ENCODE results near the gene P3H4. TPM values are rescaled to one million over a fixed set of nuclear protein-coding genes. Genes with fewer than 3 reads are reported as not detected.

P3H4 gene, protein sequence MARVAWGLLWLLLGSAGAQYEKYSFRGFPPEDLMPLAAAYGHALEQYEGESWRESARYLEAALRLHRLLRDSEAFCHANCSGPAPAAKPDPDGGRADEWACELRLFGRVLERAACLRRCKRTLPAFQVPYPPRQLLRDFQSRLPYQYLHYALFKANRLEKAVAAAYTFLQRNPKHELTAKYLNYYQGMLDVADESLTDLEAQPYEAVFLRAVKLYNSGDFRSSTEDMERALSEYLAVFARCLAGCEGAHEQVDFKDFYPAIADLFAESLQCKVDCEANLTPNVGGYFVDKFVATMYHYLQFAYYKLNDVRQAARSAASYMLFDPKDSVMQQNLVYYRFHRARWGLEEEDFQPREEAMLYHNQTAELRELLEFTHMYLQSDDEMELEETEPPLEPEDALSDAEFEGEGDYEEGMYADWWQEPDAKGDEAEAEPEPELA
- 52.4 and 54.5 TPM in 2 replicates for total RNA-seq

DNA sequence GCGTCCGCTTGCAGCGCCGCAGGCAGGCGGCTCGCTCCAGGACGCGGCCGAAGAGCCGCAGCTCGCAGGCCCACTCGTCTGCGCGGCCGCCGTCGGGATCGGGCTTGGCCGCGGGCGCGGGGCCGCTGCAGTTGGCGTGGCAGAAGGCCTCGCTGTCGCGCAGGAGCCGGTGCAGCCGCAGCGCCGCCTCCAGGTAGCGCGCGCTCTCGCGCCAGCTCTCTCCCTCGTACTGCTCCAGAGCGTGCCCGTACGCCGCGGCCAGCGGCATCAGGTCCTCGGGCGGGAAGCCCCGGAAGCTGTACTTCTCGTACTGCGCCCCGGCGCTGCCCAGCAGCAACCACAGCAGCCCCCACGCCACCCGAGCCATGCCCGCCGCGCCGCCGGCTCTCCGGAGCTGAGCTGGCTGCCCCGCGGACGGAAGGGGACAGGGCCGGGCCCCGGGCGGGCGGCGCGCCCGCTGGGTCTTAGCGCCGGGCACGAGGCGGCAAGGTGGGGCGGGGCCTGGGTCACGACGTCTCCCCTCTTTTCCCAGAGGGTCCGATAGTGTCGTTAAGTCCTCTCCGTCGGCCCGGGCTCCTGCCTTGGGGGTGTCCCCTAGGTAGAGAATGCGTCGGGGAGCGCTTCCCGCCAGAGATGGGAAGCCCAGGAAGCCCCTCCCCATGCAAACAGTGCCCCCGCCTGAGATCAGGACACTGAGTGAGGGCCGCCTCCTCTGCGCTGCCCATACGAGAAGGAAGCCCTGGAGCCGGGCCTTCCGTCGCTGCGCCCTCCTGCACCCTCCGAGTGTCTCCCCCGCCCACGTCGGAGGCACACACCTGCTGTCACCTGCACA, at the start of gene P3H4:
Gene P3H4 (minus strand): TSS at position 401 of the 832 bp plus-strand sequence. CDS start 34 bp downstream, at position 367.

DNA sequence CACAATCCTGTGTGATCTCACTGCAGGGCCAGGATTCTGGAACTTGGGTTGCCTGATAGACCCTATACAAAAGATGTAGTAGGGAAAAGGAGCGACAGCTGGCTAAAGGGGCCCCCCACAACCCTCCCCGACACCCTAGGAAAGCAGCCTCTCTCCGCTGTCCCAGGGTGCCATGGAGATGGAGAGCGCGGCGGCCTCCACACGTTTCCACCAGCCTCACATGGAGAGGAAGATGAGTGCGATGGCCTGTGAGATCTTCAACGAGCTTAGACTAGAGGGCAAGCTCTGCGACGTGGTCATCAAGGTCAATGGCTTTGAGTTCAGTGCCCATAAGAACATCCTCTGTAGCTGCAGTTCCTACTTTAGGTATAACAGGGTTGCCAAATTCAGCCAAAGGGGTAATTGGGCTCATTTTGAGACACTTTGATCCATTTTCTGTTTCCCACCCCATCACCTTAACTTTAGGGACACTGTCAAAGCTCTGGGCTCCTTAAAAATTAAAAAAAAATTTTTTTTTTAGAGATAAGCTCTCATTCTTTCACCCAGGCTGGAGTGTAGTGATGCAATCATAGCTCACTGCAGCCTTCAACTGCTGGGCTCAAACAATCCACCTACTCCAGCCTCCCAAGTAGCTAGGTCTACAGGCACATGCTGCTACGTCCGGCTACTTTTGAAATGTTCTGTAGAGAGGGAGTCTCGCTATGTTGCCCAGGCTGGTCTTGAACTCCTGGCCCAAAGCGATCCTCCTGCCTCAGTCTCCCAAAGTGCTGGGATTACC, 26.2 kb upstream of the P3H4 start, which contains the start of gene KLHL10:
Gene KLHL10 (plus strand): TSS at position 65 of the 778 bp plus-strand sequence. CDS start 108 bp downstream, at position 173.

DNA sequence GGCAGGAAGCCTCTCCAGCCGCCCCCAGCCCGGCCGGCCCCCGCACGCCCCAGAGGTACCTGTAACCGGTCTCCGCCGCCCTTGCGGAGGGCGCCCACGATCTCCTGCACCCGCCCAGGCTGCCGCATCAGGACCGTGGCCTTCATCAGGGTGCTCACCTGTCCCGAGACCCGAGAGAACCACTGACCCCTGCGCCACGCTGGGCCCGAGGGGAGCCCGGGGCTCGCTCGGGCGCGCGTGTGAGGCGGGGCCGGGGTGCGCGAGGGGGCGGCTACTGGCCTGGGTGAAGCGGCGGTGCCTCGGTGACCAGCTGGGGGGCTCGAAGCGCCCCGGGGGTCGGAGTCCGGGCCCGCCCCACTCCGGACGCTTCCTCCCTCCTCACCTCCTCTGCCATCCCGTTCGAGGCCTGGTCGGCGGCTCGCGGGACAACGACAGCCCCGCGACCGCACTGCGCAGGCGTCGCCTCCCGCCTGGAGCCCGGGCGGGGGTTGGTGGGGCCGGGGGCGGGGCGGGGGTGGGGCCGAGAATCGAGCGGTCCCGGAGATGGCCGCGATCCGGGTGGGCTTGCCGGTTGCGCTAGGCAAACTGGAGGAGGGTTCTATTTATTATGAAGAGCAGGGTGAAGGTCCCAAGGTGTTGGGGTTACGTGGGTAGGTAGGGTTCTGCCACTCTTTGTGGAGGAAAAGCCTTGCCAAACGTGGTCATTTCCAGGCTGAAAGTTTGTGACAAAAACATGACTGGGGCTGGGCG, 24.2 kb upstream of the P3H4 start, which contains the start of gene NT5C3B:
Gene NT5C3B (minus strand): TSS at position 433 of the 750 bp plus-strand sequence. CDS start 39 bp downstream, at position 394.

DNA sequence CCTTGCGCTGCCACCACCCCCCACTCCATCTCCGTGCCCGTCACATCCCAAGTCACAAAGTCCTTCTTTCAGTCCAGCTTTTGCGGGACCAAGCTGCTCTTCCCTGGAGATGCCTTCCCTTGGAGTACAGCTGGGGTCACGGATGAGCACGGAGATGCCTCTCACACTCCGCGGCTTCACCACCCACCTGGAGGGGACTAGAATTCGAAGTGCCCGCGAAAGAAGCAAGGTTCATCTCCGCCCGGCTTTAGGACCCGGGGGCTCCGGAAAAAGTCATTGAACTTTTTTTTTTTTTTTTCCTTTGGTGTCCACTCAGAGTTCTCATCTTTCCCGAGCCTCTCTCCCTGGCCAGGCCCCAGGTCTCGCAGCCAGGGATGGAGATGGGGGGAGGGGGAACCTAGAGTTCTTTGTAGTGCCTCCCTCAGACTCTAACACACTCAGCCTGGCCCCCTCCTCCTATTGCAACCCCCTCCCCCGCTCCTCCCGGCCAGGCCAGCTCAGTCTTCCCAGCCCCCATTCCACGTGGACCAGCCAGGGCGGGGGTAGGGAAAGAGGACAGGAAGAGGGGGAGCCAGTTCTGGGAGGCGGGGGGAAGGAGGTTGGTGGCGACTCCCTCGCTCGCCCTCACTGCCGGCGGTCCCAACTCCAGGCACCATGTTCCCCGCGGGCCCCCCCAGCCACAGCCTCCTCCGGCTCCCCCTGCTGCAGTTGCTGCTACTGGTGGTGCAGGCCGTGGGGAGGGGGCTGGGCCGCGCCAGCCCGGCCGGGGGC, 817 bp upstream of the P3H4 start, which contains the start of gene FKBP10:
Gene FKBP10 (plus strand): TSS at position 624 of the 771 bp plus-strand sequence. CDS start 31 bp downstream, at position 655.

DNA sequence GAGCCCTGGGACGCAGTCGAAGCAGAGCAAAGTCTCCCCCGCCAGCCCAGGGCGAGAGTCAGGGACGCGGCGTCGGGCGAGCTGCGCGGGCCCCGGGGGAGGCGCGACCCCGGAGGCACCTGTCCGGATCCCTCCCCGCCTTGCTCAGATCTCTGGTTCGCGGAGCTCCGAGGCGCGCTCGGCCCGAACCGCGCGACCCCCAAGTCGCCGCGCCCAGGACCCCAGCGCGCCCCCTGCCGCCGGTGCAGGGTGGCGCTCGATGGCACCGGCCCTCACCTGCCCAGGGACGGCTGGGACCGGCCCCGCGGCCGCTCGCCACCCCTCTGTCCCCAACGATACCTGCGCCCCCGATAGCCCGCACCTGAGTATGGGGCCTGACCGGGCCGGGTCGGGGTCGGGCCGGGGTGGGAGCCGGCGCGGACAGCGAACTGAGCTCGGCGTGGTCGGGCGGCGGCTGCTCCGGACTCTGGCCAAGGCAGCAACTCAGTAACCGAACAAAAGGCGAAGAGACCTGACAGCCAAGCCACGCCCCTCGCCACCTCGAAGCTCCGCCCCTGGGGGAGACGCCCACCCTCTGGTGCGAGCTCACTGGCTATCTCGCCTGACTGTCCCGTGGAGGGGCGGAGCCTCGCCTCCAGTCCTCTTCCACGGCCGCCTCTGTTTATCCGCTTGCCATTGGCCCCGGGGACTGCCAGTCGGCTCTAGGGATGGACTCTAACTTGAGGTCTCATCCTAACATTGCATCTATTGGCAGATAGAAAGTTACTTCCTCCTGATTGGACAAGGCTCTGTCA, 25.3 kb downstream of the P3H4 start, which contains the start of gene JUP:
Gene JUP (minus strand): TSS at position 485 of the 794 bp plus-strand sequence. CDS start 14,857 bp downstream, outside the sequence.

Other genes with a start within 250 kb of the P3H4 start
- not detected in 2 replicates for gene KRT9, start 239.9 kb downstream of the P3H4 start, total RNA-seq
- 0.34 TPM in 1 of 2 replicates, not detected in the other for gene KRT14, start 225.1 kb downstream of the P3H4 start, total RNA-seq
- not detected in 2 replicates for gene KRT16, start 199.2 kb downstream of the P3H4 start, total RNA-seq
- gene KRT17, start 187.4 kb downstream of the P3H4 start, total RNA-seq: 7.1 and 9.5 TPM in 2 replicates
- gene EIF1, start 123.1 kb downstream of the P3H4 start, total RNA-seq: 315 and 385 TPM in 2 replicates
- not detected in 2 replicates for gene GAST, start 99.6 kb downstream of the P3H4 start, total RNA-seq
- gene HAP1, start 77.3 kb downstream of the P3H4 start, total RNA-seq: not detected in 2 replicates
- gene JUP, start 25.2 kb downstream of the P3H4 start, total RNA-seq: 22.5 and 23.7 TPM in 2 replicates
- gene FKBP10, start 1.1 kb upstream of the P3H4 start, total RNA-seq: 395 and 437 TPM in 2 replicates
- gene NT5C3B, start 24.3 kb upstream of the P3H4 start, total RNA-seq: 47.2 and 58.6 TPM in 2 replicates
- not detected in 2 replicates for gene KLHL10, start 25.9 kb upstream of the P3H4 start, total RNA-seq
- 16.5 and 18.0 TPM in 2 replicates for gene KLHL11, start 53.5 kb upstream of the P3H4 start, total RNA-seq
- 185 and 187 TPM in 2 replicates for gene ACLY, start 107.0 kb upstream of the P3H4 start, total RNA-seq
- gene ODAD4, start 118.7 kb upstream of the P3H4 start, total RNA-seq: 0.06 and 0.20 TPM in 2 replicates
- gene CNP, start 154.8 kb upstream of the P3H4 start, total RNA-seq: 63.9 and 70.5 TPM in 2 replicates
- gene DNAJC7, start 205.5 kb upstream of the P3H4 start, total RNA-seq: 57.4 and 58.8 TPM in 2 replicates
- gene NKIRAS2, start 208.1 kb upstream of the P3H4 start, total RNA-seq: 38.6 and 40.2 TPM in 2 replicates
- 0.19 TPM in 1 of 2 replicates, not detected in the other for gene C17orf113, start 238.7 kb upstream of the P3H4 start, total RNA-seq

All from cardiac ventricle fibroblast (primary cell).